HG03469 (cell line): ENCODE data around the gene BTAF1.
A peak's percentile ranks its signal among the peaks of the same experiment; 100 is the strongest.
"Not testable (repeated sequence)": the region's sequence is repeated elsewhere in the genome, so short reads cannot be mapped to it uniquely, and the experiment has no call there.

Source experiments
- ATAC-seq: cut with Tn5 transposase; IDR thresholded peaks from one replicate; pipeline ENCODE4 v1.9.1; 2021; ENCODE audit warnings: mild to moderate bottlenecking, moderate library complexity, moderate number of reproducible peaks; ENCODE audit not compliant: unreplicated experiment

BTAF1 gene

DNA sequence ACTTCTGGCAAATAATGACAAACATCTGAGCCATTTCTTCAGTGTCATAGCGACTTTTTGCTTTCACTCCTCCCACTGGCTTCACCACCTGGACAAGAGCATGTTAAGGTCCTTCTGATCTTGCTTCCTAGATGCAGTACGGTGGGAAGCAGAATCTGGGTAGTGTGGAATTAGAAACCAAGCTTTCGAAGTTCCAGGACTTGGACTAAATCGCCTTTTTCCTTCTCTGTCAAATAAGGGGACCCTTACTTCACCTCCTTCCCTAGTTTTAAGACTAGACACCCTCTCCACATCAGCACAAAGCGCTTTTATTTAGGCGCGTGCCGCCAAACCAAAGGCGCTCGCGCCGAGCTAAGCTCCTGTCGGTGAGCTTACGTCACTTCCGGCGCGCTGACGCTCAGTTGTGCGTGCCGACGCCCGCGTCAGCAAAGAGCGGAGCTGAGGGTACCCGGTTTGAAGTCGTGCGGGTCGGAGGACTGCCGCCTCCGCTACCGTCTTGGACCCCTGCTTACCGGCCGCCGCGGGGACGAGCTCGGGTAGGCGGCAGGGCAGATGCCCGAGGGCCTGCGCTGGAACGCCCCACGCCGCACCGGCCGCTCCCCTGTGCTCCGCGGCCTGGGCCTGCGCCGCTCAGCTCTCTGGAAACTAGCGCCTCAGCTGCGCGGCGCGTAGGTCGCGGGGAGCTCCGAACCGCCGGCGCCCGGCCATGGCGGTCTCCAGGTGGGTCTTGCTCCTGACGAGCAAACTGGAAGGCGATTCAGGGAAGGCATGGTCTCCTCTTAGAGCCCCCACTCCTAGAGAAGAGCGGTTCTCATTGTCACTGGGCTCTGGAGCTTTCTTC lies at the start of gene BTAF1:
BTAF1 (plus strand) TSS at position 400 of the 841 bp plus-strand sequence; CDS start at position 707, 307 bp downstream.
- peak; percentile 97 for ATAC-seq

GRCh38 chr10:91875156-91875555 lies 48.4 kb upstream of the BTAF1 start:
- ATAC-seq = no peak

DNA sequence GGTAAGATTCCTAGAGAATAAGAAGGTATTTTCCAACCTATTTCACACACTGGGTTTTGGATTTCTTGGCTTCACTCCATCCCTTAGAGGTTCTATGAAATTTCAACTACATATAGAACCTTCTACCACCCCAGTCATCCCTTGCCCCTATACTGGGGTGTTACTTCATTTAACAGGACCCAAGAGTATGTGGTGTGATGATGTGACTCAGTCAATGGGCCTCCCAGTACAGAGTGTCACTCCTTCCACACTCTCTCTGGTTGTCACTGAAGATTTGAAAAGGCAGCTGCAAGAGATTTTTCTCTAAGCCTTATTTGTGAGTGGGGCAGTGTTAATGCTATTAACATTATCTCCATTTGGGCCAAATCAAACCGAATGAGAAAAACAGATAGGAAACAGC lies 47.8 kb upstream of the BTAF1 start:
- no peak for ATAC-seq

GRCh38 chr10:91879515-91880170 lies 43.9 kb upstream of the BTAF1 start:
- no peak for ATAC-seq

GRCh38 chr10:91880310-91880709 lies 43.3 kb upstream of the BTAF1 start:
- ATAC-seq = no peak

GRCh38 chr10:91883549-91884444 lies 39.8 kb upstream of the BTAF1 start:
- ATAC-seq = no peak

DNA sequence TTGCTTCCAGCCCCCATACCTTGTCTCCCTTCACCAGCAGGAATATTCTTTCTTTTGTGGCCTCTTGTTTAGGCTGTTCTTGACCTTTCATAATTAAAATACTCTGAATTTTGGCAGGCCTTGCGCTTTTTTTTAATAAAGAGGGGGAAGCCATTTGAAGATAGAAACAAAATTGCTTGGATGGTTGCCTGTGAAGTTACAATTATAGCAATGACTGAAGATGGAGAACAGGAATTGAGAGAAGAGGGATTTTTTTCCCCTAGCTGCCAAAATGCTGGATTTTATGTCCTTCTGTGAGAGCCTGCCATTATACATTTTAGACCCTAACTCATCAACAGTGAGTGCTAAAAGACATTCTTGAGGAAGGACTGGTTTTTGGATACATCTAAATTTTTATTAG lies 39.0 kb upstream of the BTAF1 start:
- no peak for ATAC-seq

GRCh38 chr10:91885362-91886079 lies 38.0 kb upstream of the BTAF1 start:
- ATAC-seq = no peak

- ATAC-seq = no peak
These were observed 36.7 kb upstream of the BTAF1 start for GRCh38 chr10:91886954-91887271.

DNA sequence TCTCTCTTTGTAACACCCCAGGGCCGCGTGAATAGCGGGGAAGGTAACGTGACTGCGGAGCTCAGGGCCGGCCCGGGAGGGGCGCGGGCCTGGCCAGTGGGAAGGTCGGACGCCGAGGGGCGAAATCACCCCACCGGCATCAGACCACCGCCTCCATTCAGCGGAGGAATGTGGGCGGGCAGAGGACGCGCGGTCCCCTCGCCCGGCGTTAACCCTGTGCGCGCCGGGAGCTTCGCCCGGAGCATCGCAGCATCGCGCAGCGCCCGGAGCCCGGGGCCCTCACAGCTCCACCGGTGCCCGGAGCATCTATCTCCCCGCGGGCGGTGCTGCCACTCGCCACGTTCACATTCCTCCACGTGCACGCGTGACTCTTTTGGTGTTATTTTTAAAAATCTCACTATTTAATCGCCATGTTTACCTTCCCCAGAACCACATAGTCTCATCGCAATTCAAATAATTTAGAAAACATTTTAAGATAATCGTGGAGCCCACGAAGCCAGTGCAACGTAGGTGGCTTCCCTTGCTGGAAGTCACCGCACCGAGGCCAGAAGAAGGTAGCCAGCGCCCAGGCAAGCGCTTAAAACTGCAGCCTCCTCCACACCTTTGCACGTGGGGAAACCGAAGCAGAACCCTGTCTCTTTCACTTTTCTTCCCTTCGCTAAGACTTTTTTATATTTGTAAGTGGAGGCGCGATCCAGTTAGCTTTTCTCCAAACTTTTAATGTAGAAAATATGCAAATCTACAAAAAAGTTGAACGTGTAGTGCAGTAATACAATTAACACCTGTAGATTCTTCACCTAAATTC lies 36.1 kb upstream of the BTAF1 start:
- no peak for ATAC-seq

DNA sequence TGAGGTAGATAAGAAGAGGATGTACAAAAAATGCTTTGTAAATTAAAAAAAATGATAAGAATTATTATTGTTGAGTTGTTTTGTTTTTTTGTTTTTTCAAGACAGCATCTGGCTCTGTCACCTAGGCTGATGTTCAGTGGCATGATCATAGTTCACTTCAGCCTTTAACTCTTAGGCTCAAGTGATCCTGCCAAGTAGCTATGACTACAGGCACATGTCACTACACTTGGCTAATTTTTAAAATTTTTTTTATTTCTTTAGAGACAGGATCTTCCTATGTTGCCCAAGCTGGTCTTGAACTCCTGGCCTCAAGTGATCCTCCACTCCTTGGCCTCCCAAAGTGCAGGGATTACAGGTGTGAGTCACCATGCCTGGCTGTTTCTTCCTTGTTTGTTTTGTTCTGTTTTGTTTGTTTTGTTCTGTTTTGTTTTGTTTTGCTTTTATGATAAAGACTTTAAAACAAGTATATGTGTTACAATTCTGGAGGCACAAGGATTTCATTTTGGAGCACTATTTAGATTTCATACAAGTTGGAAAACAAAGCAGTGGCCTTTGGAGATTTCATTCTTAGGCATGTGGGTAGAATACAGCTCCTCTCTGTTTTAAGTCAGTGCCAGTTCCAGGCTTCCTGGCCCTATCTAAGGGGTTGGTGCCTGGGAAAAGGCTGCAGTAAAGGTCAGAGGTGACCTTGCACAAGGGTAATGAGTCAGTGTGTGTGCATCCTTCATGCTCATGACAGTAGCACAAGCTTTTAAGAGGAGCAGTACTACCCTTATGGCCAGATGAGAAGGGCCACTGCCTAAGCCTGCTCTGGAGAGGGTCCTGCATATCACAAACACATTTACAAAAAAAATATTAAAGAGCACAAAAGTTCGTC lies 32.2 kb upstream of the BTAF1 start:
- no peak for ATAC-seq

DNA sequence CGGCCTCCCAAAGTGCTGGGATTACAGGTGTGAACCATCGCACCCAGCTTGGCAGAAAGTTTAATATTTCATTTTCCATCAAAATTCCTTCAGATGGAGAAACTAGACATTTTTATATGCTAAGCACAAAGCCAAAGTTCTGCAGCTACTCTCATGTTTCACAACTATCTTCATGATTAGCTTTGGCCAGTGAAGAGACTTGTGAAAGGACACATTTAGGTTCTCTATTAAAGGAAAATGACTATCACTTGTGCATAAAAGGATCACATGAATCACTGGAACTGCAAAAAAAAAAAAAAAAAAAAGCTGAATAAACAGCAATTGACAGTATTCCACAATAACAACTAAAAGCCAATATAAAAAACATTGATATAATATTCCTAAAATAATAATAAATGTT lies 30.5 kb upstream of the BTAF1 start:
- no peak for ATAC-seq

- not testable (repeated sequence) for ATAC-seq
These were observed 29.3 kb upstream of the BTAF1 start for GRCh38 chr10:91894261-91894685.

GRCh38 chr10:91896212-91896756 lies 27.3 kb upstream of the BTAF1 start:
- no peak for ATAC-seq

GRCh38 chr10:91897421-91897820 lies 26.1 kb upstream of the BTAF1 start:
- ATAC-seq = no peak

GRCh38 chr10:91901784-91902677 lies 21.5 kb upstream of the BTAF1 start:
- ATAC-seq = no peak

DNA sequence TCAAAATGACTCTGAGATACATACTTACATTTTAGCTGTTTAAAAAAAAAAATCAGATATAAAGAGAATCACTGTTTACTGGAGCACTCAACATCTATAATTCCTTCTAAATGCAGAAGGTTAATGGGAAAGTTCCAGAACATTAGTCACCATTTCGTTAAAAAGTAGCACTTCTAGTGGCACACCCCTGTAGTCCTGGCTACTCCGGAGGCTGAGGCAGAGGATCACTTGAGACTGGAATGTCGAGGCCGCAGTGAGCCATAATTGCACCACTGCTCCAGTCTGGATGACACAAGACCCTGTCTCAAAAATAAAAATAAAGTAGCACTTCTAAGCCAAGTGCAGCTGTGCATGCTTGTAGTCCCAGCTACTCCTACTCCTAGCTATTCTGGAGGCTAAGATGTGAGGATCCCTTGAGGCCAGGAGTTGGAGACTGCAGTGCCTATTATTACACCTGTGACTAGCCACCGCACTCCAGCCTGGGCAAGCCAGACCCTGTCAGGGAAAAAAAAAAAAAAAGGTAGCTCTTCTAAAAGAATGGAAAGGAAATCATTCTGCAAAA lies 16.5 kb upstream of the BTAF1 start:
- no peak for ATAC-seq
